ENCODE measurements around the gene TRPM3. TPM values are rescaled to one million over a fixed set of nuclear protein-coding genes. Genes with fewer than 3 reads are reported as not detected.
A peak's percentile ranks its signal among the peaks of the same experiment; 100 is the strongest.
"Not testable (repeated sequence)": the region's sequence is repeated elsewhere in the genome, so short reads cannot be mapped to it uniquely, and the experiment has no call there.

The TRPM3 gene
- total RNA-seq, 1 donor from 2014 or later: 0.25 TPM

- TF ChIP-seq POLR2AphosphoS5 (IDR thresholded peaks at IDR 0.05; ENCODE audit: insufficient read depth in 1 of 2, low read depth in 1 of 2) (no peak), CTCF (IDR thresholded peaks at IDR 0.05) (peak; percentile 21 to 57 (median 37))
- intact Hi-C loops (cut with DNase I): no loop called here
- Histone ChIP-seq H3K4me1 (no peaks in the 10 kb centered on the region), H3K36me3 (no peaks in the 10 kb centered on the region), H3K27me3 (no peaks in the 10 kb centered on the region), H3K27ac (no peak overlapping the region), H3K9me3 (no peaks in the 10 kb centered on the region), H3K4me3 (no peak overlapping the region)
- no peak for DNase-seq (ENCODE audit: extremely low spot score in 2 of 2)
Observed at GRCh38 chr9:70639853-70640814, 481.3 kb downstream of the TRPM3 start.

GRCh38 chr9:70635790-70636189 lies 485.6 kb downstream of the TRPM3 start:
- no peaks in the 10 kb centered on the region for H3K27me3 ChIP-seq
- H3K4me1 ChIP-seq: no peaks in the 10 kb centered on the region
- no peak for DNase-seq (ENCODE audit: extremely low spot score in 2 of 2)
- H3K27ac ChIP-seq: no peak overlapping the region
- no peak overlapping the region for H3K4me3 ChIP-seq
- TF ChIP-seq POLR2AphosphoS5 (IDR thresholded peaks at IDR 0.05; ENCODE audit: insufficient read depth in 1 of 2, low read depth in 1 of 2) (no peak), POLR2A (IDR thresholded peaks at IDR 0.05) (no peak), CTCF (IDR thresholded peaks at IDR 0.05) (no peak)
- intact Hi-C loops (cut with DNase I): no loop called here
- H3K9me3 ChIP-seq: no peaks in the 10 kb centered on the region
- no peaks in the 10 kb centered on the region for H3K36me3 ChIP-seq

- TF ChIP-seq POLR2A (IDR thresholded peaks at IDR 0.05) (no peak), CTCF (IDR thresholded peaks at IDR 0.05) (no peak), POLR2AphosphoS5 (IDR thresholded peaks at IDR 0.05; ENCODE audit: insufficient read depth in 1 of 2, low read depth in 1 of 2) (no peak)
- no peak overlapping the region for H3K4me3 ChIP-seq
- H3K4me1 ChIP-seq: no peaks in the 10 kb centered on the region
- no peaks in the 10 kb centered on the region for H3K36me3 ChIP-seq
- DNase-seq (ENCODE audit: extremely low spot score in 2 of 2): no peak
- no peaks in the 10 kb centered on the region for H3K27me3 ChIP-seq
- H3K9me3 ChIP-seq: no peaks in the 10 kb centered on the region
- intact Hi-C loops (cut with DNase I): no loop called here
- no peak overlapping the region for H3K27ac ChIP-seq
Observed at GRCh38 chr9:70634696-70635095, 486.7 kb downstream of the TRPM3 start.

GRCh38 chr9:70630971-70631370 lies 490.4 kb downstream of the TRPM3 start:
- Histone ChIP-seq H3K9me3 (no peaks in the 10 kb centered on the region), H3K27ac (no peak overlapping the region), H3K4me3 (no peak overlapping the region), H3K4me1 (no peaks in the 10 kb centered on the region), H3K27me3 (no peaks in the 10 kb centered on the region), H3K36me3 (no peaks in the 10 kb centered on the region)
- DNase-seq (ENCODE audit: extremely low spot score in 2 of 2): no peak
- intact Hi-C loops (cut with DNase I): no loop called here
- TF ChIP-seq POLR2AphosphoS5 (IDR thresholded peaks at IDR 0.05; ENCODE audit: insufficient read depth in 1 of 2, low read depth in 1 of 2) (no peak), CTCF (IDR thresholded peaks at IDR 0.05) (no peak), POLR2A (IDR thresholded peaks at IDR 0.05) (no peak)

GRCh38 chr9:70629080-70629685 lies 492.2 kb downstream of the TRPM3 start:
- H3K9me3 ChIP-seq; intact Hi-C loops (cut with DNase I): not testable (repeated sequence)

More at GRCh38 chr9:70629080-70629685, 492.2 kb downstream of the TRPM3 start:
- H3K27me3 ChIP-seq; H3K36me3 ChIP-seq; H3K4me1 ChIP-seq; DNase-seq (ENCODE audit: extremely low spot score in 2 of 2); H3K4me3 ChIP-seq; H3K27ac ChIP-seq: not testable (repeated sequence)

Data from vagina (tissue), 2 donors.